Nephron (organoid): ENCODE measurements around the gene CIB1.
"Not testable (repeated sequence)": the region's sequence is repeated elsewhere in the genome, so short reads cannot be mapped to it uniquely, and the experiment has no call there.

Experiments used
- H3K27ac Mint-ChIP-seq, 3 experiments: 2 replicates each; pipeline ENCODE4 v1.8.0; 2020; ENCODE audit warnings: mixed read lengths in 3 of 3, mild to moderate bottlenecking in 2 of 3, moderate library complexity in 1 of 3
- H3K27me3 Mint-ChIP-seq: 2 replicates; pipeline ENCODE4 v1.8.0; 2021; ENCODE audit warnings: low read depth, mild to moderate bottlenecking, moderate library complexity, mixed read lengths
- H3K36me3 Mint-ChIP-seq: 2 replicates; pipeline ENCODE4 v1.8.0; 2020; ENCODE audit warnings: low read depth, mixed read lengths
- H3K4me1 Mint-ChIP-seq: 2 replicates; pipeline ENCODE4 v1.8.0; 2020; ENCODE audit warnings: mixed read lengths
- H3K4me3 Mint-ChIP-seq, 3 experiments: 2 replicates each; pipeline ENCODE4 v1.8.0; 2020; ENCODE audit warnings: mild to moderate bottlenecking in 3 of 3, mixed read lengths in 3 of 3, moderate library complexity in 2 of 3
- H3K9me3 Mint-ChIP-seq: 2 replicates; pipeline ENCODE4 v1.8.0; 2020; ENCODE audit warnings: mixed read lengths
- TF ChIP-seq, protein P1 (sequence below), 3 experiments: fragments of 200-600 bp; sonication (generic); IDR thresholded peaks; one replicate each; pipeline ENCODE4 v1.5.0; 2021; ENCODE audit warnings: antibody characterized with exemption in 3 of 3; ENCODE audit not compliant: unreplicated experiment in 3 of 3

Gene CIB1

DNA sequence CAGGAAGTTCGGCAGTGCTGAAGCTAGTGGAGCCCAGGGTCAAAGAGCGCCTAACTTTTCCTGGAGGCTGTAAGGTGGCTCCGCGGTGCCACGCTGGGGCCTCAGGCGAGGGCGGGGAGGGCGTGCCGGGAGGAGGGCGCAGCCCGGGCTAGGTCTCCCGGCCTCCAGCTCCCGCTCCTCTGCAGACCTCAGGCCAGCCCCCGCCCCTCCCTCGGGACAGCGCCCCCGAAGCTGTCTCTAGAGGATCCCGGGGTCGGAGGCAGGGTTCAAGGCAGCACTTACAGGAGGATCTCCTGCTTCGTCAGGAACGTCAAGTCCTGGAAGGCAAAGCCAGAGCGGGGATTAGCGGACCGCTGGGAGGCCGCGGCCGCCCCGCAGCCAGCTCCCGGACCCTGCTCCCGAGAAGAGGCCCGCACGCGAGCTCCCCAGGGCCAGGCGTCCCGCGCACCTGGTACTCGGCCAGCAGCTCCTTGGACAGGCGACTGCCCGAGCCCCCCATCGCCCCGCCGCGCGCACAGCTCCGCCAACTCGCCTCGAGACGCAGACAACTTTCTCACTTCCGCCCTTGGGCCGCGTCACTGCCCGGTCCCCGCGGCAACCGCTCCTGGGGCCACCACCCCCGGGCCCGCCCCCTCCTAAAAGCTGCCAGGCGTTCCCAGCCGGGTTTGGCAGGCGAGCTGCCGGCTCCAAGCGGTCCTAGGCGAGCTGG, at the start of gene CIB1:
TSS of gene CIB1 (minus strand) at position 555 of the 709 bp plus-strand sequence. CDS start at position 499, 56 bp downstream.
- peaks cover 18% of the 10 kb centered on the region for H3K36me3 Mint-ChIP-seq
- H3K9me3 Mint-ChIP-seq, result no peaks in the 10 kb centered on the region
- H3K27me3 Mint-ChIP-seq, result no peaks in the 10 kb centered on the region
- TF ChIP-seq, protein P1, sequence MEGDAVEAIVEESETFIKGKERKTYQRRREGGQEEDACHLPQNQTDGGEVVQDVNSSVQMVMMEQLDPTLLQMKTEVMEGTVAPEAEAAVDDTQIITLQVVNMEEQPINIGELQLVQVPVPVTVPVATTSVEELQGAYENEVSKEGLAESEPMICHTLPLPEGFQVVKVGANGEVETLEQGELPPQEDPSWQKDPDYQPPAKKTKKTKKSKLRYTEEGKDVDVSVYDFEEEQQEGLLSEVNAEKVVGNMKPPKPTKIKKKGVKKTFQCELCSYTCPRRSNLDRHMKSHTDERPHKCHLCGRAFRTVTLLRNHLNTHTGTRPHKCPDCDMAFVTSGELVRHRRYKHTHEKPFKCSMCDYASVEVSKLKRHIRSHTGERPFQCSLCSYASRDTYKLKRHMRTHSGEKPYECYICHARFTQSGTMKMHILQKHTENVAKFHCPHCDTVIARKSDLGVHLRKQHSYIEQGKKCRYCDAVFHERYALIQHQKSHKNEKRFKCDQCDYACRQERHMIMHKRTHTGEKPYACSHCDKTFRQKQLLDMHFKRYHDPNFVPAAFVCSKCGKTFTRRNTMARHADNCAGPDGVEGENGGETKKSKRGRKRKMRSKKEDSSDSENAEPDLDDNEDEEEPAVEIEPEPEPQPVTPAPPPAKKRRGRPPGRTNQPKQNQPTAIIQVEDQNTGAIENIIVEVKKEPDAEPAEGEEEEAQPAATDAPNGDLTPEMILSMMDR (IDR thresholded peaks at IDR 0.05; ENCODE audit: unreplicated experiment in 3 of 3), result peak in 1 of 3 experiments; percentile 29
- H3K4me3 Mint-ChIP-seq, result peak within 1 kb of the TSS; percentile 85 to 96 (median 86)
- peaks cover 13% of the 10 kb centered on the region for H3K4me1 Mint-ChIP-seq
- H3K27ac Mint-ChIP-seq, result peak within 1 kb of the TSS; percentile 37 to 68 (median 63)

DNA sequence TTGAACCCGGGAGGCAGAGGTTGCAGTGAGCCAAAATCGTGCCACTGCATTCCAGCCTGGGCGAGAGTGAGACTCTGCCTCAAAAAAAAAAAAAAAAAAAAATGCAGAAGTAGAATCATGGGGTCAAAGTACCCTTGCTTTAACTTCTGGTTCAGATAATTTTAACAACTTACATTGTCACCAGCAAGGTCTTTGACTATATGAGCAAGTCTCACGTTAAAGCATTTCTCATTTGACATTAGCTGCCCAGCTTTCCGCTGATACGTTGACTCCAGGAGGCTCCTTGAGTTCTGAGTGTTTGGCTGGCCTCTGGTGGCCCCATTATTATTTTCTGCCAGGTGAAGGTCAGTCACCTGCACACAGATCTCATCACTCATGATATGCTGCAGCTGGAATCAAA, 47.9 kb upstream of the CIB1 start:
- not testable (repeated sequence) for H3K36me3 Mint-ChIP-seq, H3K27me3 Mint-ChIP-seq, H3K4me1 Mint-ChIP-seq, H3K27ac Mint-ChIP-seq, H3K4me3 Mint-ChIP-seq, H3K9me3 Mint-ChIP-seq

DNA sequence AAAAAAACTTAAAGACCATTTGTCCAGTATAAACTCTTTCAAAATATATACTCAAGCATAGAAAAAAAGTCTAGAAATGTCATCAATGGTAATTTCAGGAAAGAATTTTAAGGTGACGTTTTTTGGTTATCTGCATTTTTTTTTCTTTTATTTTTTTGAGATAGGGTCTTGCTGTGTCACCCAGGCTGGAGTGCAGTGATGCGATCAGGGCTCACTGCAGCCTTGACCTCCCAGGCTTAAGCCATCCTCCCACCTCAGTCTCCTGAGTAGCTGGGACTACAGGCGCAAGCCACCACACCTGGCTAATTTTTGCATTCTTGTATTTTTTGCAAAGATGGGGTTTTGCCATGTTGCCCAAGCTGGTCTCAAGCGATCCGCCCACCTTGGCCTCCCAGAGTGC, 47.0 kb upstream of the CIB1 start:
- not testable (repeated sequence) for H3K4me3 Mint-ChIP-seq, H3K27ac Mint-ChIP-seq, H3K9me3 Mint-ChIP-seq, H3K27me3 Mint-ChIP-seq, H3K4me1 Mint-ChIP-seq
- H3K36me3 Mint-ChIP-seq, result peaks cover 13% of the 10 kb centered on the region

DNA sequence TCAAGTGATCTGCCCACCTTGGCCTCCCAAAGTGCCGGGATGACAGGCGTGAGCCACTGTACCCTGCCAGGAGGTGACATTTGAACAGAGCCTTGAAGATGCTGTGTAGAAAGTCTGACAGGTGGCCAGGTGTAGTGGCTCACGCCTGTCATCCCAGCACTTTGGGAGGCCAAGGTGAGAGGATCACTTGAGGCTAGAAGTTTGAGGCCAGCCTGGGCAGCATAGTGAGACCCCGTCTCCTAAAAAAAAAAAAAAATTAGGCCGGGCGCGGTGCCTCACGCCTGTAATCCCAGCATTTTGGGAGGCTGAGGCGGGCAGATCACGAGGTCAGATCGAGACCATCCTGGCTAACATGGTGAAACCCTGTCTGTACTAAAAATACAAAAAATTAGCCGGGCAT, 44.7 kb upstream of the CIB1 start:
- not testable (repeated sequence) for H3K27ac Mint-ChIP-seq, H3K27me3 Mint-ChIP-seq, H3K9me3 Mint-ChIP-seq, H3K4me1 Mint-ChIP-seq, H3K4me3 Mint-ChIP-seq
- peaks cover 30% of the 10 kb centered on the region for H3K36me3 Mint-ChIP-seq

DNA sequence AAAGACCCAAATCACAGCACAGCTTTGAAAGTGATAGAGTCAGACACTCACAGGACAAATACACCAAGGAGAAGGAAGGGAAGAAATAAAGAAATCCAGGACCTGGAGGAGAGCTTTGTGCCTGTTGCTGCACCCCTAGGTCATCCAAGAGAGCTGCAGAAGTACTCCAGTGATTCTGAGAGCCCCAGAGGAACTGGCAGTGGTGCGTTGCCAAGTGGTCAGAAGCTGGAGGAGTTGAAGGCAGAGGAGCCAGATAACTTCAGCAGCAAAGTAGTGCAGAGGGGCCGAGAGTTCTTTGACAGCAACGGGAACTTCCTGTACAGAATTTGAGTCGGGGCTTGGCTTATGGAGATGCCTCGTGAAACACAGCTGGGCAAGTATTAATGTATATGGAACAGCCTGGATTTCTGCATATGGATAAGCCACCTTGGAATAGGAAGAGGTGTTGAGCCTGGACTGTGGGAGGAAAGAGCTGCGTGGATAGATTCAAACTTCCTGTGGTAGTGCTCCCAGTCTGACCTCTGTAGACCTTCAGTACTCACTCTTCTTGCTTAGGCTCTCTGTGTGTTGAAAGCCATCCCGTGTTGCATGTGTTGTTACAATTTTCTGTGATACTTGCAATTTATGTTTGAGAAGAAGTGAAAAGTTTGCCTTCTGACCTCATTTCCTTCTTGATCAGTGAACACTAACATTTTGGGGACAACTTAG, 37.9 kb upstream of the CIB1 start:
- peaks cover 72% of the 10 kb centered on the region for H3K36me3 Mint-ChIP-seq
- no peak overlapping the region for H3K27ac Mint-ChIP-seq
- no peaks in the 10 kb centered on the region for H3K9me3 Mint-ChIP-seq
- no peak overlapping the region for H3K4me3 Mint-ChIP-seq
- TF ChIP-seq, protein P1 (IDR thresholded peaks at IDR 0.05; ENCODE audit: unreplicated experiment in 3 of 3), result no peak
- no peaks in the 10 kb centered on the region for H3K27me3 Mint-ChIP-seq
- peaks cover 31% of the 10 kb centered on the region for H3K4me1 Mint-ChIP-seq

DNA sequence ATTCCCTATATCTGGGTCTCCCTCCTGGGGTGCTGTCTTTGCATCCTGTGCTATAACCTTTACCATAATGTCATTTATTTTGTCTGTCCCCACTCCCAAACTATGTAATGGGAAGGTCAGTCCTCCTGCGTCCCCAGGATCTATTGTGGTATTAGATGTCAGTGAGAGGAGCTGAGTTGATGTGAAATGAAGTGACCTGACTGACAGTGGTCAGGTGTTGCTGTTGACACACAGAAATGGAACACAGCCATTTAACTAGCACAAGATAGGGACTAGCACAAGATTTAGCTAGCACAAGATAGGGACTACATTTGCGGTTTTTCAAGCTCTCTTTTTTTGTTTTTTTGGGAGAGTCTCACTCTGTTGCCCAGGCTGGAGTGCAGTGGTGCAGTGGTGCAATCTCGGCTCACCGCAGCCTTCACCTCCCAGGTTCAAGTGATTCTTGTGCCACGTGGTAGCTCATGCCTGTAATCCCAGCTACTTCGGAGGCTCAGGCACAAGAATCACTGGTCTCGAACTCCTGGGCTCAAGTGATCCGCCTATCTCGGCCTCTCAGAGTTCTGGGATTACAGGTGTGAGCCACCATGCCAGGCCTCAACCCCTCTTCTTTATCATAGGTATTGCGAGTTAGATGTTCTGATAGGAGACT, 36.9 kb upstream of the CIB1 start:
- Mint-ChIP-seq H3K4me1 (peaks cover 39% of the 10 kb centered on the region), H3K27me3 (no peaks in the 10 kb centered on the region), H3K9me3 (no peaks in the 10 kb centered on the region), H3K4me3 (peak overlapping the region; percentile 33 to 52 (median 43)), H3K27ac (no peak overlapping the region), H3K36me3 (peaks cover 67% of the 10 kb centered on the region)
- TF ChIP-seq, protein P1 (IDR thresholded peaks at IDR 0.05; ENCODE audit: unreplicated experiment in 3 of 3), result no peak

DNA sequence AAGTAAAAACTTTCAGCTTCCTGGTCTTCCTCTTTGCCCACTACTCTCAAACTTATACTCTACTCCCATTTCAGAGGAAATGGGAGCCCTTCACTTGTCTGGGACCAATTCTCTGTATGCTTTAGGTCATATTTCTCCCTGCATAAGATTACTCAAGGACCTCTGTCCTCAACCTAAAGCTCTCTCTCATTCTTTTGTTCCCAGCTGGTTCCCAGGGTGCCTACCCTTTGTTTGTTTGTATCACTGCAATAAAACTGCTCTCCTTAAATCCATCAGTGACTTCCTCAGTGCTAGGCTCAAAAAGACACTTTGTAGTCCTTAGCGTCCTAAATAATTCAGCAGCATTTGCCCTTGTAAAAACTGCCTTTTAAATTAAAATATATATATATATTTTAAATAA, 34.7 kb upstream of the CIB1 start:
- peaks cover 47% of the 10 kb centered on the region for H3K36me3 Mint-ChIP-seq
- peak overlapping the region in 2 of 3 experiments; percentile 43 to 61 for H3K27ac Mint-ChIP-seq

More for the DNA sequence above, 34.7 kb upstream of the CIB1 start:
- TF ChIP-seq, protein P1 (IDR thresholded peaks at IDR 0.05; ENCODE audit: unreplicated experiment in 3 of 3), result no peak
- Mint-ChIP-seq H3K4me3 (peak overlapping the region; percentile 82 to 99 (median 85)), H3K4me1 (peaks cover 45% of the 10 kb centered on the region), H3K9me3 (no peaks in the 10 kb centered on the region), H3K27me3 (no peaks in the 10 kb centered on the region)
